ENCODE results near the gene ATP5PO.

Gene ATP5PO, protein sequence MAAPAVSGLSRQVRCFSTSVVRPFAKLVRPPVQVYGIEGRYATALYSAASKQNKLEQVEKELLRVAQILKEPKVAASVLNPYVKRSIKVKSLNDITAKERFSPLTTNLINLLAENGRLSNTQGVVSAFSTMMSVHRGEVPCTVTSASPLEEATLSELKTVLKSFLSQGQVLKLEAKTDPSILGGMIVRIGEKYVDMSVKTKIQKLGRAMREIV

DNA sequence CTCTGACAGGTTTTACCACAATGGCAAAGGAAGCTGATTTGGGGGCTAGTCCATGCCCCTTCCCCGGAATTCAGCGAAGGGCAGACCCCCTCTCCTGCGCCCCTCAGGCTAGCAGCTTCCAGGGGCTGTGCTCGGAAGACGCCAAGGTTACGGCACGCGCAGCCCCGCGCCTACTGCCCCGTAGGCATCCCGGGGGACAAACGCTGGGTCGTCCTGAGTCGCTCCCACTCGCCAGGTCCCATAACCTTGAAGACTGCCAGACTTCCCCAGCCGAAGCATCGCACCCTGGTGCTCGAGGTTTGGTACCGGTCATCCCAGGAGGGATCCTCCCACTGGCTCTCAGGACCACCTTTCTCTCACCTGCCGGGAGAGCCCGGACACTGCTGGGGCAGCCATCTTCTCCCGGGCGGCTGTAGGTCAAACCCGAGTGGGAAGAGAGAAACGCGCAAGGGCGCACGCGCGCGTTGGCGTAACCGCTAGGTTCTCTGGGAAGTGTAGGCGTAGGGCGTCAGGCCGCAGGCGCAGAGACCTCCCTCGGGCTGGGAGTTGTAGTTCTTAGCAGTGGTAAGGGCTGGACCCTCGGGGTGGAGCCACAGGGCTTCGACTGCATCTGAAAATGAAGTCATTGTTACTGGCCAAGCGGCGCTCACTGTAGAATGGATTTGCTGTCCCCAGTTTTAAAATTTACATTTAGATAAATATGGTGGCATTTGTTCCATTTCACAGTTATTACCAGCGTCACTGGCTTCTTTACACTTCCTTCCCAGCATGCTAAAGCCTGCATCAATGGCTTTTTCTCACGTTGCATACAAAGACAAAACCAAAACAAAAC lies at the start of gene ATP5PO:
Gene ATP5PO, minus strand, starts transcription at position 437 of the 832 bp plus-strand sequence. Its CDS starts 41 bp downstream, at position 396.
- peak; percentile 98 for DNase-seq

DNA sequence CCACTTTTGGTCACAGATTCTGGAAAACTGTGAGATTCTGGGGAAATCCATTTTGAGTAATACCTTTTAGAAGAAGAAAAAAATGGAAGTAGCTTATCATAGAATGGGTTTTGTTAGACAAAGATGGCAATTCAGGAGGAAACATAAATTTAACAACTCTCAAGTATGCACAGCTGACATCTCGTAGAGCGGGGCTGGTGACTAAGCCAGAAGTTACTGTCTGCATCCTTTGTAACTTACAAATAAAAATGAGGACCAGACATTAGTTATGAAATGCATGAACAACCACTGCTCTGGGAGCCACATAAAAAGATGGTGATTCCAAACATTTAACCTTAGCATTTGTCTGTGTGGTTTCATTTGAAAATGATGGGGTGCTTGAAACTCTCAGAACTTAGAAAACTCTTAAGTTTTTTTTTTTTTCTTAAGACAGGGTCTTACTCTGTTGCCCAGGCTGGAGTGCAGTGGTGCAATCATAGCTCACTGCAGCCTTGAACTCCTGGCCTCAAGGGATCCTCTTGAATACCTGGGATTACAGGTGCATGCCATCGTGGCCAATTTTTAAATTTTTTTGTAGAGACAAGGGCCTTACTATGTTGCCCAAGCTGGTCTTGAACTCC lies 49.2 kb upstream of the ATP5PO start:
- DNase-seq, result no peak

DNA sequence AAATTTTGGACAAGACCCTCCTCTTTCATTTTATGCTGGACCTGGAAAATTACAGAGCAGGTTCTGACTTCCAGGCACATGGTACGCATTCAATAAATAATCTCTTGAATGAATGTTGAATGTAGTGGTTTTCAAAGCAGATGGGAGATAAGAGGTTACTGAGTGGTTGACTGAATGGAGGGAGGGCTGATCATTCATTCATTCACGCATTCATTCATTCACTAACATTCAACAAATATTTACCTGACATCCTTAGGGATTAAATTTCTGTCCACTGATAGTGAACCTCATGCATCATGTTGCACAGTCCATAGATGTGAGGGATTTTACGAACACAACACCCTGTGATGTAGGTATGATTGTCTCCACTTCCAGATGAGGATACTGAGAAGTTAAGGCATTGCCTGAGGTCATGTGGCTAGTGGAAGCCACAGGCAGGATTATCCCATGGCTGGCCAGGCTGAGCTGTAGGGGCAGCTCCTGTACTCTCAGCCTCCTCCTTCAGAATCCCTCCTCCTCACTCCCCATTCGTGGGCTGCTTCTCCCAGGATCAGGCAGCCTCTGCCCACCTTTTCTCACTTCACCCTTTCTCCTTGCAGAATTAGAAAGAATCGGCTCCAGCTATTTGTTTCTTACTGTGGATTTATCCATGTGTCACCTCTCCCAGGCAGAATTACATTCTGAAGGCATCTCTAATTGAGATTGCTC lies 48.4 kb upstream of the ATP5PO start:
- no peak for DNase-seq

GRCh38 chr21:33962290-33962689 lies 46.7 kb upstream of the ATP5PO start:
- no peak for DNase-seq

- no peak for DNase-seq
Measured at GRCh38 chr21:33961061-33961460, 45.5 kb upstream of the ATP5PO start.

GRCh38 chr21:33959680-33960079 lies 44.1 kb upstream of the ATP5PO start:
- DNase-seq, result no peak

DNA sequence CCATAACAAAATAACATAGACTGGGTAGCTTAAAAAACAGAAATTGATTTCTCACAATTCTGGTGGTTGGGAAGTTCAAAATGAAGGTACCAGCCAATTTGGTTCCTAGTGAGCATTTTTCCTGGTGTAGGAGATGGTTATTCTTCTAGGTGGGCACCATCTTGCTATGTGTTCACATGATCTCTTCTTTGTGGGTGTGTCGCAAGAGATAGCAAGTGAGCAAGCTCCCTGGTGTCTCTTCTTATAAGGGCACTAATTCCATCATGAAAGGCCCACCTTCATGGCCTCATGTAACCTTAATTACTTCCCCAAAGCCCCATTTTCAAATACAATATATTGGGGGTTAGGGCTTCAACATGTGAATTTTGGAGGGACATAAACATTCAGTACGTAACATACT lies 38.8 kb upstream of the ATP5PO start:
- no peak for DNase-seq

- no peak for DNase-seq
Measured at GRCh38 chr21:33951276-33952178, 35.9 kb upstream of the ATP5PO start.

GRCh38 chr21:33950431-33951079 lies 35.0 kb upstream of the ATP5PO start:
- DNase-seq, result peak; percentile 58

GRCh38 chr21:33949516-33950430 lies 34.2 kb upstream of the ATP5PO start:
- DNase-seq, result peak; percentile 73

GRCh38 chr21:33948951-33949444 lies 33.4 kb upstream of the ATP5PO start:
- DNase-seq, result peak; percentile 50

DNA sequence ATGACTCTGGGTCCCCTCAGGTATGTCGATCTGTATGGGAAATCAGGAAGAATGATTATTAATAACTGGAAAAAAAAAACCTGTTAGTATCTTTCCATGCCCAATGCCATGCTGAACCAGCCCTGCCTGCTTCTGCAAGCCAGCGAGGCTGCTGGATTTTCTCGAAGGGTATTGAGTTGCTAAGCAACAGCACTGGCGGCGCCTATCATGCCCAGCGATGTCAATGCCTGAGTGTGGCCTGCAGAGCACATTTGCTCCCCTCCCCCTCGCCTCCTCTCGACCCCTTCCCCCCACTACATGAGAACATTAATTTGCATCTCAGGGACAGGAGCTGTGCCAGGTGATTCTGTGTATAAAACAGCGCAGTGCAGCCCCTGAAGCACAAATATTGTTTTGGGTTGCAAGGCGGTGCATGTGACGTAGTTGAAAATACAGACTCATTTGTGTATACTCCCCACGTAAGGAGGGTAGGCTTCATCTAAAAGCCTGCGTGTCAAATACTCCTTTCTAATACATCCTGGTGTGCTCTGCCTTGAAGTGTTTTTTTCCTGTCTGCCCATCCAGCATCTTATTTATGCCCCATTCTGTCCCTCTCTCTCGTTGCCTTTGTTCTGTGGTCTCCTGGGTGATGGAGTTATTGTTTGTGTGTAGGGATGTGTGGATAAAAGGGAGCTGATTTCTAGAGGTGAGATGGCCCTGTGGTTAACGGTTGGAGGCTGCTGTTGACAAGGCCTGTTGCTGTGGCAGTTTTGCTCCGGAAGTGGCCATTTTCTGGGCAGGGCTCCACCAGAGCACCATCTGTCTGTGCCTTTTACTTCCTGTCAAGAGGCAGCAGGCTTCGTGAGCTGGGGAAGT lies 32.7 kb upstream of the ATP5PO start:
- peak; percentile 84 for DNase-seq

- peak; percentile 85 for DNase-seq
Measured at GRCh38 chr21:33947451-33948095, 32.0 kb upstream of the ATP5PO start.

- peak; percentile 23 for DNase-seq
Measured at GRCh38 chr21:33945652-33946270, 30.2 kb upstream of the ATP5PO start.

- DNase-seq, result no peak
Measured at GRCh38 chr21:33944185-33944763, 28.7 kb upstream of the ATP5PO start.

- DNase-seq, result peak; percentile 21
Measured at GRCh38 chr21:33943293-33943692, 27.7 kb upstream of the ATP5PO start.

DNA sequence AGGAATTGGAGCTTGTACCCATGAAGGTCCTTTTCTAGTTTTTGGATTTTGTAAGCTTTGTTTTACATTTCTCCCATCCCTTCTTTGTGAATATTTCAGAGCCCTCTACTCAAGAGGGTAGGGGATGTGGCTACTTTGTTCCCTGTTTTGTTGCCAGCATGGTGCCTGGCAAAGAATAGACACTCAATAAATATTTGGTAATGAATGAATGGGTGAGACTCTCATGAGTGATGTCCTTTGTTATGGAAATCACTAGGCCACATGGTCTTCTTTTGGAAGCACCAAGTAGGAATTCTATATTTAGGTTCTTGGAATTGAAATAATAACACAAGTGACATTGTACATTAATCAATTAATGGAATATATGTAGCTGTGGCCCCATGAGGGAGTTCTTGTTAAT lies 26.8 kb upstream of the ATP5PO start:
- no peak for DNase-seq

- DNase-seq, result no peak
Measured at GRCh38 chr21:33940881-33941245, 25.3 kb upstream of the ATP5PO start.
